Mesenchymal stem cell (in vitro differentiated cells and primary cell): Measurements from ENCODE around the gene PIWIL1.

ENCODE experiments used
- DNase-seq: peaks from one replicate; pipeline ENCODE4 v3.0.0-alpha.2; 2013
- H2AFZ ChIP-seq: one replicate; pipeline ENCODE4 v1.6.1; 2013; ENCODE audit warnings: low read depth, mild to moderate bottlenecking, control low read depth, inconsistent platforms, low read length, moderate library complexity
- H2AK5ac ChIP-seq: 2 replicates; pipeline ENCODE4 v1.6.1; 2013; ENCODE audit warnings: low read length, moderate library complexity, mild to moderate bottlenecking, inconsistent platforms; ENCODE audit not compliant: severe bottlenecking
- H2BK120ac ChIP-seq: one replicate; pipeline ENCODE4 v1.6.1; 2013; ENCODE audit warnings: low read depth, mild to moderate bottlenecking, inconsistent platforms, low read length, moderate library complexity
- H2BK12ac ChIP-seq, 2 experiments: one replicate each; pipeline ENCODE4 v1.6.1; 2013; ENCODE audit warnings: inconsistent platforms in 2 of 2, low read length in 2 of 2, mild to moderate bottlenecking in 2 of 2, moderate library complexity in 2 of 2, control low read depth in 1 of 2
- H2BK15ac ChIP-seq: one replicate; pipeline ENCODE4 v1.6.1; 2013; ENCODE audit warnings: mild to moderate bottlenecking, low read depth, inconsistent platforms; ENCODE audit not compliant: poor library complexity, severe bottlenecking
- H2BK5ac ChIP-seq: 2 replicates; pipeline ENCODE4 v1.6.1; 2013; ENCODE audit warnings: low read depth, mild to moderate bottlenecking, low read length, control low read depth, inconsistent platforms; ENCODE audit not compliant: poor library complexity, severe bottlenecking
- H3K14ac ChIP-seq, 2 experiments: one replicate each; pipeline ENCODE4 v1.6.1; 2013; ENCODE audit warnings: inconsistent platforms in 2 of 2, low read length in 2 of 2, control low read depth in 1 of 2, mild to moderate bottlenecking in 1 of 2, moderate library complexity in 1 of 2
- H3K18ac ChIP-seq, 2 experiments: one replicate each; pipeline ENCODE4 v1.6.1; 2013; ENCODE audit warnings: inconsistent platforms in 2 of 2, low read length in 2 of 2, control low read depth in 1 of 2, low read depth in 1 of 2, mild to moderate bottlenecking in 1 of 2
- H3K23ac ChIP-seq, 2 experiments: one replicate each; pipeline ENCODE4 v1.6.1; 2013; ENCODE audit warnings: inconsistent platforms in 2 of 2, low read length in 2 of 2, mild to moderate bottlenecking in 2 of 2, moderate library complexity in 2 of 2, control low read depth in 1 of 2
- H3K27ac ChIP-seq: 2 replicates; pipeline ENCODE4 v1.5.1; 2013; ENCODE audit warnings: mild to moderate bottlenecking, moderate library complexity, low read length, control low read depth, inconsistent platforms; ENCODE audit not compliant: poor library complexity, severe bottlenecking
- H3K27me3 ChIP-seq, 2 experiments: 2 replicates each; pipeline versions ENCODE4 v1.6.1 to v1.7.0; 2013; ENCODE audit warnings: low read length in 2 of 2, mild to moderate bottlenecking in 2 of 2, moderate library complexity in 2 of 2, control low read depth in 1 of 2, inconsistent platforms in 1 of 2; ENCODE audit not compliant: control insufficient read depth in 1 of 2, insufficient read depth in 1 of 2
- H3K36me3 ChIP-seq, 2 experiments: 2 replicates each; pipeline versions ENCODE4 v1.6.1 to v1.7.0; 2013; ENCODE audit warnings: low read length in 2 of 2, control low read depth in 1 of 2, inconsistent platforms in 1 of 2, low read depth in 1 of 2, mild to moderate bottlenecking in 1 of 2; ENCODE audit not compliant: insufficient read depth in 2 of 2, control insufficient read depth in 1 of 2
- H3K4ac ChIP-seq, 2 experiments: one replicate each; pipeline ENCODE4 v1.6.1; 2013; ENCODE audit warnings: inconsistent platforms in 2 of 2, low read length in 2 of 2, mild to moderate bottlenecking in 2 of 2, moderate library complexity in 2 of 2, control low read depth in 1 of 2, low read depth in 1 of 2
- H3K4me1 ChIP-seq: 2 replicates; pipeline ENCODE4 v1.6.1; 2013; ENCODE audit warnings: low read depth, low read length, control low read depth; ENCODE audit not compliant: control insufficient read depth, insufficient read depth
- H3K4me2 ChIP-seq: 2 replicates; pipeline ENCODE4 v1.6.1; 2013; ENCODE audit warnings: low read length, mild to moderate bottlenecking, inconsistent platforms; ENCODE audit not compliant: poor library complexity, severe bottlenecking
- H3K4me3 ChIP-seq, 2 experiments: 2 replicates each; pipeline versions ENCODE4 v1.5.1 to v1.7.0; 2013; ENCODE audit warnings: low read length in 2 of 2, mild to moderate bottlenecking in 2 of 2, control low read depth in 1 of 2, low read depth in 1 of 2; ENCODE audit not compliant: insufficient read depth in 1 of 2
- H3K79me1 ChIP-seq: replicated peaks from 2 replicates; pipeline ENCODE4 v1.6.1; 2013; ENCODE audit warnings: mild to moderate bottlenecking, control low read depth, low read length, inconsistent platforms; ENCODE audit not compliant: poor library complexity, severe bottlenecking
- H3K9ac ChIP-seq: 2 replicates; pipeline ENCODE4 v1.7.0; 2013; ENCODE audit warnings: mild to moderate bottlenecking, low read length, moderate library complexity
- H3K9me3 ChIP-seq: 2 replicates; pipeline ENCODE4 v1.7.0; 2013; ENCODE audit warnings: mild to moderate bottlenecking, low read length; ENCODE audit not compliant: control insufficient read depth
- H4K8ac ChIP-seq: one replicate; pipeline ENCODE4 v1.6.1; 2013; ENCODE audit warnings: inconsistent platforms, mild to moderate bottlenecking, low read length, moderate library complexity
- H4K91ac ChIP-seq: one replicate; pipeline ENCODE4 v1.6.1; 2013; ENCODE audit warnings: mild to moderate bottlenecking, low read length, inconsistent platforms
- WGBS: methylation state at CpG from one replicate; pipeline ENCODE4 v1.1.7; 2013; ENCODE audit warnings: mixed read lengths; 5-methylcytosine and 5-hydroxymethylcytosine counted together

Gene PIWIL1

DNA sequence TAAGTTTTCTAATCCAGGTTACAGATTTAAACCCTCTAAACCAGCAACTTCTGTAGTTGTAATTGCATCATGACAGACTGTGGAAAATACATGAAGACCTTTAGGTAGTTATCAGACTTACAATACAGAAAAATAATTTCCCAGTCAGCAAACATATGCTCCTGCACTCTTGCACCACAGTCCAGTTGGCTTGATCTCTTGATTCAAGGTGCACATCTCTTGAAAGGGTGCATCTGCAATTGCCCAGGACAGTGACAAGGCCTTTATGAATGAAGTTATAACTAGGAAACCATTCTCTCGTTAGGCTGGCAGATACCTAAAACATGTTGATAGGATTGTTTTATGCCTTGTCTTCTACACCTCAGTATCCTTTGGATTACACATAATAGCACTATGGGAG is 7.6 kb downstream of the PIWIL1 start:
- no peak overlapping the region for H3K4me3 ChIP-seq
- H3K36me3 ChIP-seq, result no peaks in the 10 kb centered on the region
- no peak overlapping the region for H2AK5ac ChIP-seq
- H3K14ac ChIP-seq, result no peak overlapping the region
- H3K4ac ChIP-seq, result no peak overlapping the region
- no peak overlapping the region for H2BK5ac ChIP-seq
- no peak overlapping the region for H3K27ac ChIP-seq
- H4K8ac ChIP-seq, result no peak overlapping the region
- H3K9ac ChIP-seq, result no peak overlapping the region
- H2BK12ac ChIP-seq, result no peak overlapping the region
- no peak overlapping the region for H3K23ac ChIP-seq
- H2AFZ ChIP-seq, result no peak overlapping the region
- H2BK120ac ChIP-seq, result no peak overlapping the region
- H3K27me3 ChIP-seq, result peaks cover 0 to 7% of the 10 kb centered on the region in 2 experiments
- no peak overlapping the region for H3K4me2 ChIP-seq
- H3K79me1 ChIP-seq, result no peaks in the 10 kb centered on the region
- WGBS, result no CpG with 5 or more reads among the region's 1 CpG
- H3K18ac ChIP-seq, result no peak overlapping the region
- H4K91ac ChIP-seq, result no peak overlapping the region
- H3K9me3 ChIP-seq, result peaks cover 7% of the 10 kb centered on the region
- no peak for DNase-seq
- H2BK15ac ChIP-seq, result no peak overlapping the region
- no peaks in the 10 kb centered on the region for H3K4me1 ChIP-seq

DNA sequence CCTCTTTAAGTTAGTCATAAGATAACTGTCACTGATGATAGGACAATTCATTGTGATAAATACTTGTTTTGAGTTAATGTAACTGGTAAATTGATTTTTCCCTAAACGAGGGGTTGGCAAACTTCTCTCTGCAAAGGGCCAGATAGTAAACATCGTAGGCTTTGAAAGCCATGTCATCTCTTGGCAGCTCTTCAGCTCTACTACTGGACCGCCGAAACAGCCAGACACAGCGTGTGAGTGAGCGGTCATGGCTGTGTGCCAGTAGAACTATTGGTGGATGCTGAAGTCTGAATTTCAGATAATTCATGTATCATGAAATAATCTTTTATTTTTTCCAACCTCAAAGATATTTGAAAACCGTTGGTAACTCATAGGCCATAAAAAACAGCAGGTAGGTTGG is 9.9 kb downstream of the PIWIL1 start:
- Histone ChIP-seq H2BK120ac (no peak overlapping the region), H3K14ac (no peak overlapping the region), H2BK12ac (no peak overlapping the region), H2AFZ (no peak overlapping the region), H2BK5ac (no peak overlapping the region), H4K91ac (no peak overlapping the region), H3K4me3 (no peak overlapping the region), H3K27ac (no peak overlapping the region), H3K36me3 (no peaks in the 10 kb centered on the region), H3K9me3 (no peaks in the 10 kb centered on the region), H4K8ac (no peak overlapping the region), H3K27me3 (no peaks in the 10 kb centered on the region), H3K23ac (no peak overlapping the region), H3K4ac (no peak overlapping the region), H3K18ac (no peak overlapping the region), H2BK15ac (no peak overlapping the region), H3K4me2 (no peak overlapping the region), H3K4me1 (no peaks in the 10 kb centered on the region), H2AK5ac (no peak overlapping the region), H3K9ac (no peak overlapping the region), H3K79me1 (no peaks in the 10 kb centered on the region)
- no peak for DNase-seq
- 80% methylated on average over 6 of the region's 7 CpGs for WGBS

DNA sequence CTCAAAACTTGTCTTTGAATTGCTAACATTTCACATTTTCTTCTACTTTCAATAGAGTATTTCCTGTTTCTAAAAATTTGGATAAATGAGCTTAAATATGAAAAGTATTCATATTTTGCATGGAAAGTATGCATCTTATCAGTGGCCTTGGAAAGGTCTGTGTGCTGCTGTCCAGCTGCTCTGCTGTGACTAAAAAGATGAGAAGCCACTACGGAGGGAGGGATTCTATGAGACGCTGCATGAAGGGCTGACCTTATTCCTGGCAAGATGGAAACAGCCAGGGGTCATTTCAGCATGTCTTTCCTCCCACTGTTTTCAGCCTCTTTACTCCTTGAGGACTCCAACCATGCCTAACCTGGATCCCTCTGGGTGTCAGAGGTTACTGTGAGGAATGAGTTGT is 13.0 kb downstream of the PIWIL1 start:
- H2BK5ac ChIP-seq, result no peak overlapping the region
- H4K8ac ChIP-seq, result no peak overlapping the region
- no peak overlapping the region for H2BK120ac ChIP-seq
- no peak overlapping the region for H3K27ac ChIP-seq
- H2BK12ac ChIP-seq, result no peak overlapping the region
- H2AK5ac ChIP-seq, result no peak overlapping the region
- no peak overlapping the region for H3K9ac ChIP-seq
- H3K4ac ChIP-seq, result no peak overlapping the region
- no peak for DNase-seq
- no peaks in the 10 kb centered on the region for H3K4me1 ChIP-seq
- H3K79me1 ChIP-seq, result no peaks in the 10 kb centered on the region
- H4K91ac ChIP-seq, result no peak overlapping the region
- H3K9me3 ChIP-seq, result no peaks in the 10 kb centered on the region
- no peak overlapping the region for H3K18ac ChIP-seq
- no peak overlapping the region for H3K23ac ChIP-seq
- no peak overlapping the region for H2AFZ ChIP-seq
- WGBS, result 30% methylated on average over 2 of the region's 2 CpGs
- no peaks in the 10 kb centered on the region for H3K27me3 ChIP-seq
- no peaks in the 10 kb centered on the region for H3K36me3 ChIP-seq
- H3K4me3 ChIP-seq, result no peak overlapping the region
- no peak overlapping the region for H3K14ac ChIP-seq
- H3K4me2 ChIP-seq, result no peak overlapping the region
- no peak overlapping the region for H2BK15ac ChIP-seq

DNA sequence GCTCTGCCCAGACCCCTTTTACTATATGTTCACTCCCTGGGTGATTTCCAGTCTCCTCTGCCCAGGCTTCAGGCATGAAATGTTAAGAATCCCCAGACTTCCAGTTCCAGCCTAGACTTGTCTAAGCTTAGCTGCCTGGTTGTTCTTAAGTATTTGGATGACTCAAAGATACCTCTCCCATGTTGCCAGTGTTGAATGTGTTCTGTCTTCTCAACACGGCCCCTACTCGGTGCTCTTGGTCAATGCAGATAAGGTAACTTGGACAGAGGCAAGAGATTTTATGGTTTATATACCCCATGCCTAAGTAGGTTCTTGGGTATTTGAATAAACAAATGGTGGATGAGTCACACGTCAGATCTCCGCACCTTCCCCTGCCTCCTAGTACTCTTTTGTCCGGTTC is 13.6 kb downstream of the PIWIL1 start:
- no peaks in the 10 kb centered on the region for H3K36me3 ChIP-seq
- H3K4me3 ChIP-seq, result no peak overlapping the region
- WGBS, result 65% methylated on average over 5 of the region's 5 CpGs
- no peak overlapping the region for H2BK15ac ChIP-seq
- H2BK12ac ChIP-seq, result no peak overlapping the region
- H3K79me1 ChIP-seq, result no peaks in the 10 kb centered on the region
- no peak overlapping the region for H2AK5ac ChIP-seq
- no peak overlapping the region for H2BK5ac ChIP-seq
- no peak overlapping the region for H3K18ac ChIP-seq
- no peak overlapping the region for H4K91ac ChIP-seq
- H3K9ac ChIP-seq, result no peak overlapping the region
- no peak overlapping the region for H3K14ac ChIP-seq
- no peaks in the 10 kb centered on the region for H3K9me3 ChIP-seq
- no peak for DNase-seq
- no peak overlapping the region for H4K8ac ChIP-seq
- H2AFZ ChIP-seq, result no peak overlapping the region
- no peak overlapping the region for H3K23ac ChIP-seq
- H3K27me3 ChIP-seq, result no peaks in the 10 kb centered on the region
- H3K27ac ChIP-seq, result no peak overlapping the region
- no peak overlapping the region for H2BK120ac ChIP-seq
- H3K4ac ChIP-seq, result no peak overlapping the region
- no peak overlapping the region for H3K4me2 ChIP-seq
- no peaks in the 10 kb centered on the region for H3K4me1 ChIP-seq
